K562 (cell line): ENCODE data around the gene SLC4A9. TPM values are rescaled to one million over a fixed set of nuclear protein-coding genes. Genes with fewer than 3 reads are reported as not detected.

ENCODE experiments used
- ATAC-seq: fragments of 200-7000 bp; cut with Tn5 transposase; 3 replicates; pipeline ENCODE4 v1.9.1; 2020; ENCODE audit warnings: moderate library complexity
- BruUV-seq: library from RNA; stranded (reverse); fragments of 400-500 nt; replicated peaks from 2 replicates; lab custom pipeline; 2021; lab: Mats Ljungman, UMichigan
- CTCF ChIA-PET: fragments of 300-600 bp; formaldehyde crosslinking; extraction: SDS; loops from one replicate; lab custom pipeline; 2021; ENCODE audit warnings: low intra/inter-chr PET ratio; lab: Yijun Ruan, JAX
- POLR2A ChIA-PET: fragments of 300-600, 350-650 bp; sonication (Branson Sonifier 250); formaldehyde crosslinking; extraction: SDS; loops from one replicate; lab custom pipeline; 2021; ENCODE audit warnings: antibody characterized with exemption, inconsistent platforms; lab: Yijun Ruan, JAX
- DNase-seq, 4 experiments: peaks; one replicate each; pipeline versions ENCODE4 v3.0.0 to v3.0.0-alpha.2; 2011 to 2018; ENCODE audit warnings: low spot score in 3 of 4, mixed read lengths in 3 of 4; ENCODE audit errors: extremely low read depth in 1 of 4
- FAIRE-seq: peaks from 2 replicates; lab custom pipeline; 2011; peaks lifted over from hg19 to GRCh38; lab: Jason Lieb, UNC
- H2AFZ ChIP-seq: 2 replicates; pipeline ENCODE4 v1.6.0; 2011; ENCODE audit warnings: low read depth, low read length, control low read depth, inconsistent platforms
- H3K27ac ChIP-seq: fragments of 200-600 bp; 3 replicates; pipeline ENCODE4 v1.8.0; 2011; ENCODE audit warnings: low read depth, mild to moderate bottlenecking, control low read depth, inconsistent platforms, low read length, moderate library complexity, mixed read lengths; ENCODE audit errors: extremely low read depth
- H3K27me3 ChIP-seq, 2 experiments: fragments of 300-600 bp in 1 of 2; 2 replicates in 1 of 2; 3 replicates in 1 of 2; pipeline versions ENCODE4 v1.6.0 to v1.8.0; 2011; ENCODE audit warnings: inconsistent platforms in 2 of 2, low read length in 2 of 2, mild to moderate bottlenecking in 1 of 2, mixed read lengths in 1 of 2, moderate library complexity in 1 of 2; ENCODE audit not compliant: control insufficient read depth in 2 of 2, insufficient read depth in 2 of 2
- H3K36me3 ChIP-seq: fragments of 300-600 bp; 3 replicates; pipeline ENCODE4 v1.8.0; 2011; ENCODE audit warnings: mild to moderate bottlenecking, low read length, inconsistent platforms; ENCODE audit not compliant: control insufficient read depth, insufficient read depth
- H3K4me1 ChIP-seq, 2 experiments: fragments of 200-600 bp in 1 of 2; replicated peaks in 1 of 2; 2 replicates in 1 of 2; 3 replicates in 1 of 2; pipeline versions ENCODE4 v1.5.1 to v1.8.0; 2011; ENCODE audit warnings: inconsistent platforms in 2 of 2, low read length in 2 of 2, mild to moderate bottlenecking in 1 of 2, mixed read lengths in 1 of 2, moderate library complexity in 1 of 2; ENCODE audit not compliant: control insufficient read depth in 2 of 2, insufficient read depth in 2 of 2
- H3K4me2 ChIP-seq: 2 replicates; pipeline ENCODE4 v1.6.1; 2011; ENCODE audit warnings: low read length, control low read depth, inconsistent platforms, mixed read lengths; ENCODE audit not compliant: insufficient read depth
- H3K4me3 ChIP-seq: fragments of 200-600 bp; sonication (generic), shearing (Covaris generic); 2 replicates; pipeline ENCODE4 v1.5.1; 2016; ENCODE audit warnings: control low read depth, inconsistent platforms
- H3K79me2 ChIP-seq: fragments of 200-600 bp; 3 replicates; pipeline ENCODE4 v1.8.0; 2011; ENCODE audit warnings: low read length, inconsistent platforms; ENCODE audit not compliant: control insufficient read depth, insufficient read depth
- H3K9ac ChIP-seq, 2 experiments: 2 replicates each; pipeline versions ENCODE4 v1.6.0 to v1.6.1; 2011; ENCODE audit warnings: low read depth in 2 of 2, low read length in 2 of 2, control low read depth in 1 of 2, inconsistent platforms in 1 of 2, mild to moderate bottlenecking in 1 of 2, mixed read lengths in 1 of 2; ENCODE audit not compliant: insufficient read depth in 1 of 2
- H3K9me1 ChIP-seq: one replicate; pipeline ENCODE4 v1.6.0; 2011; ENCODE audit warnings: inconsistent platforms, mild to moderate bottlenecking, low read length, moderate library complexity; ENCODE audit not compliant: control insufficient read depth, insufficient read depth
- H3K9me3 ChIP-seq: replicated peaks from 2 replicates; pipeline ENCODE4 v1.5.1; 2011; ENCODE audit warnings: low read depth, low read length, inconsistent platforms; ENCODE audit not compliant: control insufficient read depth, insufficient read depth
- H4K20me1 ChIP-seq: replicated peaks from 2 replicates; pipeline ENCODE4 v1.6.1; 2011; ENCODE audit warnings: low read length, inconsistent platforms, mixed read lengths; ENCODE audit not compliant: control insufficient read depth, insufficient read depth
- C11orf30 ChIP-seq: fragments of 450-650 bp; IDR thresholded peaks from 2 replicates; pipeline ENCODE4 v1.6.1; 2016; ENCODE audit warnings: low read depth, mild to moderate bottlenecking
- CEBPG ChIP-seq, 3 experiments: fragments of 200-800 bp in 1 of 3; sonication (Bioruptor generic) in 1 of 3; sonication (generic) in 1 of 3; formaldehyde crosslinking in 1 of 3; IDR thresholded peaks in 2 of 3; conservative IDR thresholded peaks in 1 of 3; 2 replicates each; pipeline versions ENCODE4 v1.6.1 to v1.8.0; 2016 to 2022; ENCODE audit warnings: missing compliant biosample characterization in 2 of 3, missing genetic modification characterization in 2 of 3, mild to moderate bottlenecking in 1 of 3, missing genetic modification reagents in 1 of 3
- MAFF ChIP-seq: IDR thresholded peaks from 2 replicates; pipeline ENCODE4 v1.6.1; 2012; ENCODE audit warnings: low read length, improper control_type of control experiment
- MAFG ChIP-seq: fragments of 450-650 bp; conservative IDR thresholded peaks from 2 replicates; pipeline ENCODE4 v1.6.1; 2016; ENCODE audit warnings: missing genetic modification characterization, missing compliant biosample characterization
- MAFK ChIP-seq: IDR thresholded peaks from 2 replicates; pipeline ENCODE4 v1.6.1; 2011; ENCODE audit warnings: low read length, improper control_type of control experiment
- SNIP1 ChIP-seq: fragments of 450-650 bp; IDR thresholded peaks from 2 replicates; pipeline ENCODE4 v1.7.1; 2017; ENCODE audit warnings: low read depth, mild to moderate bottlenecking
- SRF ChIP-seq, 2 experiments: fragments of 250-450, 450-650 bp in 1 of 2; sonication (Bioruptor Pico) in 1 of 2; sonication (generic) in 1 of 2; formaldehyde crosslinking; IDR thresholded peaks; 2 replicates each; pipeline versions ENCODE4 v1.5.0 to v1.5.1; 2020 to 2022; ENCODE audit warnings: mild to moderate bottlenecking in 1 of 2, missing genetic modification reagents in 1 of 2
- ZNF316 ChIP-seq: fragments of 450-650 bp; IDR thresholded peaks from 2 replicates; pipeline ENCODE4 v1.6.1; 2016
- ZNF583 ChIP-seq: fragments of 250-450 bp; sonication (Bioruptor Pico); IDR thresholded peaks from 2 replicates; pipeline ENCODE4 v1.4.0; 2020
- WGBS: fragments of 100-300 bp; shearing (Covaris generic); methylation state at CpG from one replicate; pipeline ENCODE4 v1.1.6; 2016; ENCODE audit warnings: low coverage, mixed read lengths; ENCODE audit not compliant: insufficient coverage; ENCODE audit errors: missing lambda C conversion rate; 5-methylcytosine and 5-hydroxymethylcytosine counted together
- in situ Hi-C: fragments of 300-500 bp; cut with MboI; formaldehyde crosslinking; loops from 4 replicates; pipeline ENCODE4 v1.15.0; 2018; ENCODE audit warnings: inconsistent platforms, mixed read lengths
- intact Hi-C: fragments of 100-400 bp; cut with micrococcal nuclease; formaldehyde crosslinking; loops from 2 replicates; pipeline ENCODE4 v1.14.2; 2022
- polyA plus RNA-seq, 8 experiments: library from polyadenylated mRNA; depleted of rRNA in 4 of 8; stranded (reverse) in 5 of 8; unstranded in 3 of 8; fragments of >200 nt; fragmentation: Nextera tagmentation in 2 of 8; fragmentation: Illumina TruSeq in 1 of 8; extraction: Ambion mirVana in 2 of 8; extraction: Trizol in 1 of 8; gene quantifications; 2 replicates each; pipeline versions ENCODE4 v1.2.1 to v1.2.3, GENCODE V29; 2011 to 2014; ENCODE audit warnings: inconsistent platforms in 1 of 8, missing spikeins in 1 of 8
- total RNA-seq, 7 experiments: library from RNA; depleted of rRNA in 6 of 7; stranded (reverse); fragments of >200 nt in 6 of 7; fragmentation: Illumina TruSeq in 2 of 7; extraction: Trizol in 2 of 7; gene quantifications; 2 replicates each; pipeline versions ENCODE4 v1.2.1 to v1.2.3, GENCODE V29; 2011 to 2021; ENCODE audit warnings: low replicate concordance in 1 of 7
- TF ChIP-seq, protein P1 (sequence below): IDR thresholded peaks from 2 replicates; pipeline ENCODE4 v1.6.1; 2012; ENCODE audit warnings: low read depth, low read length, improper control_type of control experiment, borderline replicate concordance
- TF ChIP-seq, protein P2 (sequence below): sonication (generic); formaldehyde crosslinking; IDR thresholded peaks from 2 replicates; pipeline ENCODE4 v1.8.1; 2023; ENCODE audit warnings: mild to moderate bottlenecking, missing genetic modification reagents

SLC4A9 gene
- total and polyA plus RNA-seq, 9 of the 15 experiments (the other 6 are each of a cell fraction or from before 2014, with no cell fraction given) = 0.05 to 0.13 TPM; not detected in 7

DNA sequence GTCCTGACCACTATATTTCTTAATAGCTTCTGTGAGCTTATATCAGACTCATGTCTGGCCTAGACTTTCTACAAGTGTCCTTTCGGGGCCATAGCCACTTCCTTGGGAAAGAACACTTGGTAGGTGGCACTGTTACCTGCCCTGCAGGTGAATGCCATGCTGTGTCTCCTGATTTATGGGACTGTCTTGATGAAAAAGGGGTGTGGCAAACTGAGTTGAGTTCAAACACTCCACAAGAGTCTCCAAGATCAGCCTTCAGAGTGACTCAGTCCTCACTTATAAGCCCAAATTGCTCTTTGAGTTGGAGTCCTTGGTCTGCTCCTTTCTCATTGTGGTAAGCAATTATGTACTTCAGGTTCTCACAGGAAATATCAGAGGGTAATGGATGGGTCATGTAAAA lies 31.7 kb downstream of the SLC4A9 start:
- intact Hi-C loops = no loop called here
- no peaks in the 10 kb centered on the region for H3K79me2 ChIP-seq
- POLR2A ChIA-PET = interaction anchor here (0.9 kb wide), 1 partner anchor 9 kb away, joined by 3 read pairs; no protein-coding TSS in a partner anchor
- no peak overlapping the region for H3K4me2 ChIP-seq
- H3K9me1 ChIP-seq = no peaks in the 10 kb centered on the region
- peak; percentile 40 for ATAC-seq
- no TSS peak for BruUV-seq
- H4K20me1 ChIP-seq = no peaks in the 10 kb centered on the region
- H3K9me3 ChIP-seq = no peaks in the 10 kb centered on the region
- WGBS = 67% methylated on average over 1 of the region's 1 CpG
- H3K9ac ChIP-seq = no peak overlapping the region
- no peak overlapping the region for H2AFZ ChIP-seq
- no peak overlapping the region for H3K4me3 ChIP-seq
- H3K27ac ChIP-seq = no peak overlapping the region
- TF ChIP-seq SRF (CRISPR knock-in tag; IDR thresholded peaks at IDR 0.05) (no peak), CEBPG (CRISPR knock-in tag; IDR thresholded peaks at IDR 0.05) (no peak), CEBPG (tag; conservative IDR thresholded peaks at IDR 0.05 in 1 of 2, IDR thresholded peaks at IDR 0.05 in 1 of 2) (peak in 1 of 2 experiments; percentile 6; a peak in 1 of 4 replicates)
- TF ChIP-seq, all 486 proteins: peak for 1
- no peak for DNase-seq
- no peaks in the 10 kb centered on the region for H3K27me3 ChIP-seq
- no peak for FAIRE-seq
- in situ Hi-C loops = no loop called here
- CTCF ChIA-PET = no interaction called here
- H3K36me3 ChIP-seq = no peaks in the 10 kb centered on the region
- no peaks in the 10 kb centered on the region; a peak in 1 of 5 replicates for H3K4me1 ChIP-seq

DNA sequence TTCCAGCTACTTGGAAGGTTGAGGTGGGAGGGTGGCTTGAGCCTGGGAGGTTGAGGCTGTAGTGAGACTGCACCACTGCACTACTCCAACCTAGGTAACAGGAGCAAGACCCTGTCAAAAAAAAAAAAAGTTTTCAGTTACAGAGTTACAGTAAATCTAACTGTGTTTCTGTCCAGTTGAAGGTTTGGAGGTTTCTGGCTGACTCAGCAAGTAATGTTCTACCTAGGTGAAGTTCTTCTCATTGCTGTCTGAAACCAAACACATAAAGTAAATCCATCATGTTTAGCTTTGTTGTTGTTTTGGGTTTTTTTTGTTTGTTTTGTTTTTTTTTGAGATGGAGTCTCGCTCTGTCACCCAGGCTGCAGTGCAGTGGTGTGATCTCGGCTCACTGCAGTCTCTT lies 33.7 kb downstream of the SLC4A9 start:
- ATAC-seq = no peak
- H3K4me1 ChIP-seq = peaks cover 0 to 5% of the 10 kb centered on the region in 2 experiments; a peak in 3 of 5 replicates
- H3K9me3 ChIP-seq = no peaks in the 10 kb centered on the region
- TF ChIP-seq ZNF583 (no peak), ZNF316 (peak; percentile 95), MAFK (peak; percentile 87), C11orf30 (peak; percentile 89), MAFG (tag) (peak; percentile 81), SNIP1 (no peak), MAFF (peak; percentile 87)
- TF ChIP-seq, protein P1, sequence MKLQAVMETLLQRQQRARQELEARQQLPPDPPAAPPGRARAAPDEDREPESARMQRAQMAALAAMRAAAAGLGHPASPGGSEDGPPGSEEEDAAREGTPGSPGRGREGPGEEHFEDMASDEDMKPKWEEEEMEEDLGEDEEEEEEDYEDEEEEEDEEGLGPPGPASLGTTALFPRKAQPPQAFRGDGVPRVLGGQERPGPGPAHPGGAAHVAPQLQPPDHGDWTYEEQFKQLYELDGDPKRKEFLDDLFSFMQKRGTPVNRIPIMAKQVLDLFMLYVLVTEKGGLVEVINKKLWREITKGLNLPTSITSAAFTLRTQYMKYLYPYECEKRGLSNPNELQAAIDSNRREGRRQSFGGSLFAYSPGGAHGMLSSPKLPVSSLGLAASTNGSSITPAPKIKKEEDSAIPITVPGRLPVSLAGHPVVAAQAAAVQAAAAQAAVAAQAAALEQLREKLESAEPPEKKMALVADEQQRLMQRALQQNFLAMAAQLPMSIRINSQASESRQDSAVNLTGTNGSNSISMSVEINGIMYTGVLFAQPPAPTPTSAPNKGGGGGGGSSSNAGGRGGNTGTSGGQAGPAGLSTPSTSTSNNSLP = no peak
- TF ChIP-seq, protein P2, sequence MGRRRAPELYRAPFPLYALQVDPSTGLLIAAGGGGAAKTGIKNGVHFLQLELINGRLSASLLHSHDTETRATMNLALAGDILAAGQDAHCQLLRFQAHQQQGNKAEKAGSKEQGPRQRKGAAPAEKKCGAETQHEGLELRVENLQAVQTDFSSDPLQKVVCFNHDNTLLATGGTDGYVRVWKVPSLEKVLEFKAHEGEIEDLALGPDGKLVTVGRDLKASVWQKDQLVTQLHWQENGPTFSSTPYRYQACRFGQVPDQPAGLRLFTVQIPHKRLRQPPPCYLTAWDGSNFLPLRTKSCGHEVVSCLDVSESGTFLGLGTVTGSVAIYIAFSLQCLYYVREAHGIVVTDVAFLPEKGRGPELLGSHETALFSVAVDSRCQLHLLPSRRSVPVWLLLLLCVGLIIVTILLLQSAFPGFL (CRISPR knock-in tag) = no peak
- TF ChIP-seq, all 486 proteins: peak for 5
- Histone ChIP-seq H3K9ac (no peak overlapping the region), H3K27ac (no peak overlapping the region), H3K9me1 (no peaks in the 10 kb centered on the region), H3K36me3 (no peaks in the 10 kb centered on the region), H3K4me2 (no peak overlapping the region), H3K4me3 (no peak overlapping the region), H2AFZ (no peak overlapping the region), H4K20me1 (no peaks in the 10 kb centered on the region), H3K27me3 (no peaks in the 10 kb centered on the region), H3K79me2 (peaks cover 7% of the 10 kb centered on the region)
- ChIA-PET CTCF (no interaction called here), POLR2A (interaction anchor here (0.7 to 2.1 kb wide), 4 partner anchors 8 to 317 kb away, joined by 3 to 14 read pairs (median 4); partner anchors contain the start of gene ANKHD1)
- no peak for DNase-seq
- intact Hi-C loops = no loop called here
- 82% methylated on average over 2 of the region's 2 CpGs for WGBS
- in situ Hi-C loops = no loop called here
- no TSS peak for BruUV-seq
- FAIRE-seq = peak; percentile 66
